Fibroblast of lung (primary cell): ENCODE data around the gene SPSB1. TPM values are rescaled to one million over a fixed set of nuclear protein-coding genes. Genes with fewer than 3 reads are reported as not detected.
A peak's percentile ranks its signal among the peaks of the same experiment; 100 is the strongest.

ENCODE experiments used
- DNase-seq, 2 donors: peaks; one replicate each; pipeline versions ENCODE4 v3.0.0 to v3.0.0-alpha.2; 2010; ENCODE audit warnings: low read depth in 2 of 2
- H2AFZ ChIP-seq: 2 replicates; pipeline ENCODE4 v1.5.1; 2012; ENCODE audit warnings: low read length, control low read depth, inconsistent platforms
- H3K27ac ChIP-seq: 2 replicates; pipeline ENCODE4 v1.5.1; 2011; ENCODE audit warnings: low read length, control low read depth; ENCODE audit not compliant: insufficient read depth
- H3K27me3 ChIP-seq: 2 replicates; pipeline ENCODE4 v1.5.1; 2011; ENCODE audit warnings: mild to moderate bottlenecking, low read length; ENCODE audit not compliant: control insufficient read depth, insufficient read depth
- H3K36me3 ChIP-seq: 2 replicates; pipeline ENCODE4 v1.5.1; 2011; ENCODE audit warnings: low read length; ENCODE audit not compliant: control insufficient read depth, insufficient read depth
- H3K4me1 ChIP-seq: 2 replicates; pipeline ENCODE4 v1.5.1; 2011; ENCODE audit warnings: low read length; ENCODE audit not compliant: control insufficient read depth, insufficient read depth; ENCODE audit errors: extremely low read depth
- H3K4me2 ChIP-seq: 2 replicates; pipeline ENCODE4 v1.5.1; 2011; ENCODE audit warnings: low read length, control low read depth; ENCODE audit not compliant: insufficient read depth; ENCODE audit errors: extremely low read depth
- H3K4me3 ChIP-seq, 4 experiments: fragments of 200-600 bp in 1 of 4; sonication (generic) in 1 of 4; replicated peaks in 1 of 4; 2 replicates each; pipeline ENCODE4 v1.5.1; 2011 to 2016; ENCODE audit warnings: low read length in 4 of 4, low read depth in 3 of 4, mild to moderate bottlenecking in 3 of 4, control low read depth in 2 of 4, inconsistent platforms in 1 of 4, mixed read lengths in 1 of 4; ENCODE audit not compliant: insufficient read depth in 1 of 4; ENCODE audit errors: control extremely low read depth in 1 of 4
- H3K79me2 ChIP-seq: 2 replicates; pipeline ENCODE4 v1.5.1; 2012; ENCODE audit warnings: mild to moderate bottlenecking, low read length, inconsistent platforms; ENCODE audit not compliant: control insufficient read depth, insufficient read depth
- H3K9ac ChIP-seq: 2 replicates; pipeline ENCODE4 v1.5.1; 2011; ENCODE audit warnings: mild to moderate bottlenecking, low read length, control low read depth; ENCODE audit not compliant: insufficient read depth
- H3K9me3 ChIP-seq: 2 replicates; pipeline ENCODE4 v1.5.1; 2012; ENCODE audit warnings: low read depth, low read length; ENCODE audit not compliant: control insufficient read depth, insufficient read depth
- H4K20me1 ChIP-seq: 2 replicates; pipeline ENCODE4 v1.5.1; 2011; ENCODE audit warnings: low read length; ENCODE audit not compliant: control insufficient read depth, insufficient read depth; ENCODE audit errors: extremely low read depth
- CTCF ChIP-seq, 2 donors: IDR thresholded peaks in 1 of 2; conservative IDR thresholded peaks in 1 of 2; 1 replicate in 1 of 2; 2 replicates in 1 of 2; pipeline ENCODE4 v1.5.1; 2011 to 2012; ENCODE audit warnings: low read length in 2 of 2, control low read depth in 1 of 2, inconsistent platforms in 1 of 2, low read depth in 1 of 2, mild to moderate bottlenecking in 1 of 2
- EZH2 ChIP-seq: IDR thresholded peaks from 2 replicates; pipeline ENCODE4 v1.5.1; 2012; ENCODE audit warnings: low read length, control low read depth, mild to moderate bottlenecking; ENCODE audit errors: missing control alignments
- polyA plus RNA-seq, 2 donors: library from polyadenylated mRNA; depleted of rRNA in 1 of 2; stranded (reverse) in 1 of 2; unstranded in 1 of 2; fragments of >200 nt; gene quantifications; 2 replicates each; pipeline ENCODE4 v1.2.1, GENCODE V29; 2011 to 2012; ENCODE audit warnings: missing spikeins in 1 of 2
- total RNA-seq: library from RNA; depleted of rRNA; stranded (reverse); fragments of >200 nt; gene quantifications from 2 replicates; pipeline ENCODE4 v1.2.1, GENCODE V29; 2014

SPSB1 gene
- total and polyA plus RNA-seq, 2 donors (not counting 1 experiment from before 2014, with no cell fraction given): 14.3 to 20.6 TPM

- Histone ChIP-seq H2AFZ (no peak overlapping the region), H3K9me3 (no peaks in the 10 kb centered on the region), H3K9ac (no peak overlapping the region), H3K27me3 (no peaks in the 10 kb centered on the region), H3K4me2 (no peak overlapping the region), H3K36me3 (peaks cover 3% of the 10 kb centered on the region), H3K4me3 (no peak overlapping the region), H3K4me1 (peaks cover 20% of the 10 kb centered on the region), H3K79me2 (peaks cover 80% of the 10 kb centered on the region), H3K27ac (no peak overlapping the region), H4K20me1 (peaks cover 2% of the 10 kb centered on the region)
- TF ChIP-seq EZH2: no peak
- TF ChIP-seq CTCF (conservative IDR thresholded peaks at IDR 0.05 in 1 of 2, IDR thresholded peaks at IDR 0.05 in 1 of 2; ENCODE audit: low read depth in 1 of 2, low read length in 2 of 2): no peak
- no peak for DNase-seq
Observed at GRCh38 chr1:9313576-9313975, 20.9 kb downstream of the SPSB1 start.

- no peak for DNase-seq
- no peak overlapping the region for H3K9ac ChIP-seq
- H3K4me2 ChIP-seq: no peak overlapping the region
- H3K4me3 ChIP-seq: no peak overlapping the region
- H3K27ac ChIP-seq: peak overlapping the region; percentile 38
- H3K36me3 ChIP-seq: peaks cover 4% of the 10 kb centered on the region
- peaks cover 78% of the 10 kb centered on the region for H3K79me2 ChIP-seq
- peaks cover 2% of the 10 kb centered on the region for H4K20me1 ChIP-seq
- no peak overlapping the region for H2AFZ ChIP-seq
- H3K9me3 ChIP-seq: no peaks in the 10 kb centered on the region
- H3K27me3 ChIP-seq: no peaks in the 10 kb centered on the region
- TF ChIP-seq EZH2: no peak
- TF ChIP-seq CTCF (conservative IDR thresholded peaks at IDR 0.05 in 1 of 2, IDR thresholded peaks at IDR 0.05 in 1 of 2; ENCODE audit: low read depth in 1 of 2, low read length in 2 of 2): no peak
- peaks cover 20% of the 10 kb centered on the region for H3K4me1 ChIP-seq
Observed at GRCh38 chr1:9314111-9314510, 21.4 kb downstream of the SPSB1 start.

GRCh38 chr1:9314711-9315379, 22.2 kb downstream of the SPSB1 start:
- Histone ChIP-seq H4K20me1 (peaks cover 2% of the 10 kb centered on the region), H3K9me3 (no peaks in the 10 kb centered on the region), H2AFZ (no peak overlapping the region), H3K4me3 (no peak overlapping the region), H3K27ac (peak overlapping the region; percentile 75), H3K4me1 (peaks cover 20% of the 10 kb centered on the region), H3K9ac (no peak overlapping the region), H3K79me2 (peaks cover 79% of the 10 kb centered on the region), H3K27me3 (no peaks in the 10 kb centered on the region), H3K4me2 (no peak overlapping the region), H3K36me3 (peaks cover 6% of the 10 kb centered on the region)
- no peak for TF ChIP-seq EZH2
- TF ChIP-seq CTCF (conservative IDR thresholded peaks at IDR 0.05 in 1 of 2, IDR thresholded peaks at IDR 0.05 in 1 of 2; ENCODE audit: low read depth in 1 of 2, low read length in 2 of 2): no peak
- DNase-seq: no peak
